ENCODE data around the gene EEF2KMT. TPM values are rescaled to one million over a fixed set of nuclear protein-coding genes. Genes with fewer than 3 reads are reported as not detected.
"Not testable (repeated sequence)": the region's sequence is repeated elsewhere in the genome, so short reads cannot be mapped to it uniquely, and the experiment has no call there.

The EEF2KMT gene
- 1 to 10 TPM; 4.5 to 8.8 (median 5.5) TPM for polyA plus RNA-seq

DNA sequence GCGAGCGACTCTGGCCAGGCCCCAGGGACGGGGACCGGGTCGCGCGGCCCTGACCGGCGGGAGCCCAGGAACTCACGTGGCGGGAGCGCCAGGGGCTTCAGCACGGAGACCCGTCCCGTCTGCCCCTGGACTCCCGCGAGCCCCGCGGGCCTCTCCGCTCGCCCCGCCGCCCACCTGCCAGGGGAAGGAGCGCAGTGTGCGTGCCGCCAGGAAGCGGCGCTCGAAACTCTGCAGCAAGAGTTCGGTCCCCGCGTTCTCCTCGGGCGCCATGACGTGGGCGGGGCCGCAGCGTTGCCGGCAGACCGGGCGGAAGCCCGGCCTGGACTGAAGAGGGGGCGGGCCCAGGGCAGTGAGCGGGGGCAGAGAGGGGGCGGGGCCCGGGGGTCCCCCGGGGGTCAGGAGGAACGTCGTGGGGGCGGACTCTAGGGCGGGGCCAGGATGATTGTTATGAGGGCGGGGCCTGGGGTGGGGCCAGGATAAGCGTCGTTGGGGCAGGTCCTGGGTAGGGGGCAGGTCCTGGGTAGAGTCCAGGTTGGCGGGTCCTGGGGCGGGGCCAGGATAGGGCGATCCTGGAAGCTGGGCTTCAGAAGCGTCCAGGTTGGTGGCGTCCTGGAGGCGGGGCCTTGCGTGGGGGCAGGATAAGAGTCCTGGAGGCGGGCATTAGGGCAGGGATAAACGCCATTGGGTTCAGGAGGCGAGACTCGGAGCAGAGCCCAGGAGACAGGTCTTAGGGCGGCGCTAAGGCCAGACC, at the start of gene EEF2KMT:
EEF2KMT (minus strand) TSS at position 326 of the 751 bp plus-strand sequence; CDS start at position 270, 56 bp downstream.
- H3K27ac ChIP-seq (ENCODE audit: low read depth, low read length): not testable (repeated sequence)
- WGBS, 3 donors: 1% methylated on average over 56 to 67 of the region's 67 CpGs

DNA sequence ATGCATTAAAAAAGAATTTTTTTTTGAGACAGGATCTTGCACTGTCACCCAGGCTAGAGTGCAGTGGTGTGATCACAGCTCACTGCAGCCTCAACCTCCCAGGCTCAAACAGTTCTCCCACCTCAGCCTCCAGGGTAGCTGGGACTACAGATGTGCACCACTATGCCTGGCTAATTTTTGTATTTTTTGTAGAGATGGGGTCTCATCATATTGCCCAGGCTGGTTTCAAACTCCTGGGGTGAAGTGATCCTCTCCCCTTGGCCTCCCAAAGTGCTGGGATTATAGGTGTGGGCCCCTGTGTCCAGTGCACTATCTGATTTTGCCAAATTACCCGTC, 47.0 kb upstream of the EEF2KMT start:
- 56 to 79% (median 62%) methylated on average over 1 of the region's 1 CpG for WGBS, 3 donors
- not testable (repeated sequence) for H3K27ac ChIP-seq (ENCODE audit: low read depth, low read length)

GRCh38 chr16:5143761-5144620, 46.4 kb upstream of the EEF2KMT start:
- no peak overlapping the region for H3K27ac ChIP-seq (ENCODE audit: low read depth, low read length)
- 67 to 83% (median 78%) methylated on average over 7 of the region's 7 CpGs for WGBS, 3 donors

- 58 to 67% (median 63%) methylated on average over 7 of the region's 7 CpGs for WGBS, 3 donors
Observed at GRCh38 chr16:5140151-5140550, 42.6 kb upstream of the EEF2KMT start.

DNA sequence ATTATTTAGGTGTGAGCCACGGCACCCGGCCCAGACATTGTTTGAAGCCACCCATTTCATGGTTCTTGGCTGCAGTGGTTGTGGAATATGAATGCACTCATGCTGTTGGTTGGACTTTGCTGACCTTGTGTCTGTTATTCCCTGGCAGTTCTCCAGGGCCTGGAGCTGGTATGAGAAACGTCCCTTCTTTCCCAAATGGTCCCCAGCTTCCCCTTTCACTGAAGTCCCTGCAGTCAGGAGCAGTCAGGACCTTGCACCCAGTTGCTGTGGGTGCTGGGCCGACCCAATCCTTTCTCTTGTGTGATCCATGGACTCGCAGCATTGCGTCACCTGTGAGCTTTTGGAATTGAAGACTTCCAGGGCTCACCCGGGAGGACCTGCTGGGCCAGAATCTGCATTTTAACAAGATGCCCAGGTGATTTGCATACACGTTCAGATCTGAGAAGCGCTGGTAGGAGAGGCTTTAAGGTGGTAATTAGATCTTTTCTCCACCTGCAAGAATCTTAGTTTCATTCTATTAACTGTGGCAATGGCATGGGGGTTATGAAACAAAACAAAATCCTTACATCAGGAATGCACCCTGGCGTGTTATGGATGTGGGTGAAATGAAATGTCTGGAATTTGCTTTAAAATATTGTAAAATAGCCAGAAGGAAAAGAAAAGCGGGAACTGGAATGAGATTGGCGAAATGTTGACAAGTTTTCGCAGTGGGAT, 37.3 kb upstream of the EEF2KMT start:
- 33 to 38% (median 36%) methylated on average over 13 of the region's 13 CpGs for WGBS, 3 donors
- not testable (repeated sequence) for H3K27ac ChIP-seq (ENCODE audit: low read depth, low read length)

More at GRCh38 chr16:5140151-5140550, 42.6 kb upstream of the EEF2KMT start:
- not testable (repeated sequence) for H3K27ac ChIP-seq (ENCODE audit: low read depth, low read length)

GRCh38 chr16:5132915-5133600, 35.5 kb upstream of the EEF2KMT start:
- WGBS, 3 donors: 30 to 54% (median 44%) methylated on average over 13 of the region's 13 CpGs
- not testable (repeated sequence) for H3K27ac ChIP-seq (ENCODE audit: low read depth, low read length)

- WGBS, 3 donors: 82 to 94% (median 82%) methylated on average over 3 of the region's 3 CpGs
- not testable (repeated sequence) for H3K27ac ChIP-seq (ENCODE audit: low read depth, low read length)
Observed at GRCh38 chr16:5131467-5132004, 33.9 kb upstream of the EEF2KMT start.

GRCh38 chr16:5117300-5118087, 19.9 kb upstream of the EEF2KMT start:
- WGBS, 3 donors: 14 to 35% (median 15%) methylated on average over 20 of the region's 20 CpGs
- H3K27ac ChIP-seq (ENCODE audit: low read depth, low read length): not testable (repeated sequence)

GRCh38 chr16:5116780-5117295, 19.2 kb upstream of the EEF2KMT start:
- not testable (repeated sequence) for H3K27ac ChIP-seq (ENCODE audit: low read depth, low read length)
- 43 to 58% (median 44%) methylated on average over 9 to 10 of the region's 10 CpGs for WGBS, 3 donors

DNA sequence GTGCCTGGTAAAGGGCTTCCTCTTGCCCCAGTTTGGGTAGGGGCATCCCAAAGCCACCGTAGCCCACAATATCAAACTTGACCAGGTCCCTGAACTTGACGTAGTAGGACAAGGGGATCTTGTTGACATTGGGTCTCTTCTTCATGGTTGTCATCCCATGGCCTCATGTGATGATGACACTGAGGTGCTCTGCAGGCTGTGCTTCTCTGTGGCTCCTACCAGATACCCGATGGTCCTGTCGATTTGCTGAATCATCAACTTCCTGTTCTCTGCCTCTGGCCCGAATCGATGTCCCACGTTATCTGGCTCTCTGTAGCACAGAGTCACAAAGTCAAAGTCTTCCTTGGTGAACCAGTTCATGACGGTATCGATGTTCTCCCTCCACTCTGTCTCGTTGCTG, 13.3 kb upstream of the EEF2KMT start:
- not testable (repeated sequence) for H3K27ac ChIP-seq (ENCODE audit: low read depth, low read length)
- 62 to 84% (median 77%) methylated on average over 7 to 10 of the region's 10 CpGs for WGBS, 3 donors

- WGBS, 3 donors: 90 to 95% (median 91%) methylated on average over 26 to 27 of the region's 27 CpGs
- H3K27ac ChIP-seq (ENCODE audit: low read depth, low read length): no peak overlapping the region
Observed at GRCh38 chr16:5108505-5109158, 11.0 kb upstream of the EEF2KMT start.

GRCh38 chr16:5105039-5105438, 7.4 kb upstream of the EEF2KMT start:
- H3K27ac ChIP-seq (ENCODE audit: low read depth, low read length): not testable (repeated sequence)
- 52 to 58% (median 56%) methylated on average over 4 to 5 of the region's 5 CpGs for WGBS, 3 donors

DNA sequence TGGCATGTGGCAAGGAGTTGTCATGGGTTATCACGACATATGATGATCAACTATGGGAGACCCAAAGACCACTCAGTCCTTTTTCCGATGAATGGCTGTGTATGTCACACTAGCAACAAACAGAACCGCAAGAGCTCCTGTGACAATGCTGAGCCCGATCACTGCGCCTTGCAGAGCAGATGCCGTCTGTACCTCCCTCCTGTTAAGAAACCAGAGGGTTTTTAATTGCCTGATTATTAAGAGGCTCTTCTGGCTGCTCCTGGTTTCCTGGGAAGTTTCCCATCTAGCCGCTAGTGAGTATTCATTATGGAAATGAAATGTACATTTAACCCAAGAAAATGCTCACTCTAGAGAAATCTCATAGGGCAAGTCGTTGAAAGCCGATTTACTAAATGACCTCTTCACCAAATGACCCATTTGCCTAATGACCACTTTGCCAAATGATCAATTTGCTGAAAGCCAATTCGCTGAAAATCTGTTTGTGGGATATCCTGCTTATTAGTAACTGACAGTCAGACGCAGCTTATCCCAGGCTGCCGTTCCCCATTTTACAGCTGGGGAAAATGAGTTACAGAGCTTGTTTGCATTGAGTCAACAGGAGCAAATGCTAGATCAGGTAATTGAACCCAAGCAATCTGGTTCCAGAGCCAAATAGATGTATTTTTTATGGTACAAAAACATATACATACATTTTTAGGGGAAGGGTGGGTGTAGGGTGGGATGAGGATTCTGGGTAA, 5.9 kb upstream of the EEF2KMT start:
- 81 to 92% (median 89%) methylated on average over 11 to 12 of the region's 12 CpGs for WGBS, 3 donors
- not testable (repeated sequence) for H3K27ac ChIP-seq (ENCODE audit: low read depth, low read length)

DNA sequence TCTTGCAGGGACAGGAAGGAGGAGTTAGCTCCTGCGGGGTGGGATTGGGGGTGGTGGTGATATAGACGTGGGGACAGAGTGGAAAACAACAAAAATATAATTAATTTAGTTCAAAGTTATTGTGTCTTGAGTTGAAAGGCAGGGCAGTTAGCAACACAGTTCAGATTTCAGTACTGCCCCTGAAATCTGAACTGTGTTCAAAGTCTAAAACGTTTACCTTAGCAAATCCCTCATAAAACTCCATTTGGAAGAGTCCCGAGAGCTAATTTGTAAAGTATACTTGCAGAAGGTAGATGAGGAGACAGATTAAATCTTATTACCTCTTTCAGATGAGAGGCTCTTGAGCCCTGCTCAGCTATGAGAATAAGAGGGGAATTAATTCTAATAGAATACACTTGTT, 1.6 kb upstream of the EEF2KMT start:
- not testable (repeated sequence) for H3K27ac ChIP-seq (ENCODE audit: low read depth, low read length)

GRCh38 chr16:5098221-5099159, 895 bp upstream of the EEF2KMT start:
- not testable (repeated sequence) for H3K27ac ChIP-seq (ENCODE audit: low read depth, low read length)
- WGBS, 3 donors: 1 to 2% (median 1%) methylated on average over 39 to 52 of the region's 67 CpGs

More for the DNA sequence above, 1.6 kb upstream of the EEF2KMT start:
- WGBS, 3 donors: 7 to 16% (median 10%) methylated on average over 3 to 4 of the region's 4 CpGs
